Smooth muscle cell (in vitro differentiated cells): ENCODE data around the gene JAK1. TPM values are rescaled to one million over a fixed set of nuclear protein-coding genes. Genes with fewer than 3 reads are reported as not detected.
A peak's percentile ranks its signal among the peaks of the same experiment; 100 is the strongest.

Source experiments
- DNase-seq: peaks from one replicate; lab custom pipeline; 2025; ENCODE audit not compliant: unreplicated experiment; lab: John Stamatoyannopoulos, UW
- H2AFZ ChIP-seq: fragments of 200-600 bp; sonication (generic); 2 replicates; pipeline ENCODE4 v1.6.0; 2016; ENCODE audit warnings: antibody characterized with exemption, low read depth, mild to moderate bottlenecking
- H3F3A ChIP-seq: fragments of 200-600 bp; sonication (generic); 2 replicates; pipeline ENCODE4 v1.6.0; 2017; ENCODE audit warnings: antibody characterized with exemption, low read depth
- H3K27ac ChIP-seq: fragments of 200-600 bp; sonication (generic); 2 replicates; pipeline ENCODE4 v1.5.1; 2016; ENCODE audit warnings: low read depth, mild to moderate bottlenecking
- H3K27me3 ChIP-seq: fragments of 200-600 bp; sonication (generic); 2 replicates; pipeline ENCODE4 v1.6.1; 2016; ENCODE audit warnings: low read depth, mild to moderate bottlenecking
- H3K36me3 ChIP-seq: fragments of 200-600 bp; sonication (generic); 2 replicates; pipeline ENCODE4 v1.5.1; 2016; ENCODE audit warnings: low read depth
- H3K4me1 ChIP-seq: fragments of 200-600 bp; sonication (generic); 2 replicates; pipeline ENCODE4 v1.5.1; 2016; ENCODE audit warnings: low read depth
- H3K4me2 ChIP-seq: fragments of 200-600 bp; sonication (generic); 2 replicates; pipeline ENCODE4 v1.6.0; 2016; ENCODE audit warnings: mild to moderate bottlenecking
- H3K4me3 ChIP-seq: fragments of 200-600 bp; sonication (generic); 2 replicates; pipeline ENCODE4 v1.5.1; 2016; ENCODE audit warnings: mild to moderate bottlenecking
- H3K79me2 ChIP-seq: fragments of 200-600 bp; sonication (generic); 2 replicates; pipeline ENCODE4 v1.6.0; 2016; ENCODE audit warnings: low read depth, mild to moderate bottlenecking
- H3K9ac ChIP-seq: fragments of 200-600 bp; sonication (generic); 2 replicates; pipeline ENCODE4 v1.6.0; 2016; ENCODE audit warnings: low read depth
- H3K9me3 ChIP-seq: fragments of 200-600 bp; sonication (generic); replicated peaks from 2 replicates; pipeline ENCODE4 v1.5.1; 2016; ENCODE audit warnings: low read depth
- H4K20me1 ChIP-seq: fragments of 200-600 bp; sonication (generic); 2 replicates; pipeline ENCODE4 v1.6.0; 2016; ENCODE audit warnings: low read depth
- CTCF ChIP-seq: fragments of 200-600 bp; sonication (generic); IDR thresholded peaks from 2 replicates; pipeline ENCODE4 v1.5.1; 2017; ENCODE audit warnings: borderline replicate concordance, mild to moderate bottlenecking, antibody characterized with exemption; ENCODE audit not compliant: insufficient read depth, poor library complexity, severe bottlenecking
- WGBS: methylation state at CpG from one replicate; pipeline ENCODE4 v1.1.7; 2016; ENCODE audit warnings: low lambda C conversion rate; 5-methylcytosine and 5-hydroxymethylcytosine counted together
- polyA plus RNA-seq: library from polyadenylated mRNA; unstranded; fragments of >200 nt; fragmentation: Nextera tagmentation; extraction: Ambion mirVana; gene quantifications from 2 replicates; pipeline ENCODE4 v1.2.1, GENCODE V29; 2016
- total RNA-seq: library from RNA; depleted of rRNA; stranded (reverse); fragments of >200 nt; gene quantifications from 2 replicates; pipeline ENCODE4 v1.2.3, GENCODE V29; 2014

Gene JAK1
- total and polyA plus RNA-seq, 2 experiments from 2014 or later: 44.9 to 110 TPM

- H3K79me2 ChIP-seq: peaks cover 88% of the 10 kb centered on the region
- H2AFZ ChIP-seq: no peak overlapping the region
- no peak overlapping the region for H3K4me3 ChIP-seq
- H3K9ac ChIP-seq: no peak overlapping the region
- no peaks in the 10 kb centered on the region for H3K9me3 ChIP-seq
- H3K4me2 ChIP-seq: no peak overlapping the region
- H3F3A ChIP-seq: no peaks in the 10 kb centered on the region
- WGBS: 90% methylated on average over 6 of the region's 6 CpGs
- peak overlapping the region; percentile 46 for H3K27ac ChIP-seq
- peaks cover 88% of the 10 kb centered on the region for H4K20me1 ChIP-seq
- no peak for TF ChIP-seq CTCF
- peaks cover 5% of the 10 kb centered on the region for H3K4me1 ChIP-seq
- H3K27me3 ChIP-seq: no peaks in the 10 kb centered on the region
- H3K36me3 ChIP-seq: no peaks in the 10 kb centered on the region
- DNase-seq: no peak
Observed at GRCh38 chr1:64950284-64950809, 16.0 kb downstream of the JAK1 start.

DNA sequence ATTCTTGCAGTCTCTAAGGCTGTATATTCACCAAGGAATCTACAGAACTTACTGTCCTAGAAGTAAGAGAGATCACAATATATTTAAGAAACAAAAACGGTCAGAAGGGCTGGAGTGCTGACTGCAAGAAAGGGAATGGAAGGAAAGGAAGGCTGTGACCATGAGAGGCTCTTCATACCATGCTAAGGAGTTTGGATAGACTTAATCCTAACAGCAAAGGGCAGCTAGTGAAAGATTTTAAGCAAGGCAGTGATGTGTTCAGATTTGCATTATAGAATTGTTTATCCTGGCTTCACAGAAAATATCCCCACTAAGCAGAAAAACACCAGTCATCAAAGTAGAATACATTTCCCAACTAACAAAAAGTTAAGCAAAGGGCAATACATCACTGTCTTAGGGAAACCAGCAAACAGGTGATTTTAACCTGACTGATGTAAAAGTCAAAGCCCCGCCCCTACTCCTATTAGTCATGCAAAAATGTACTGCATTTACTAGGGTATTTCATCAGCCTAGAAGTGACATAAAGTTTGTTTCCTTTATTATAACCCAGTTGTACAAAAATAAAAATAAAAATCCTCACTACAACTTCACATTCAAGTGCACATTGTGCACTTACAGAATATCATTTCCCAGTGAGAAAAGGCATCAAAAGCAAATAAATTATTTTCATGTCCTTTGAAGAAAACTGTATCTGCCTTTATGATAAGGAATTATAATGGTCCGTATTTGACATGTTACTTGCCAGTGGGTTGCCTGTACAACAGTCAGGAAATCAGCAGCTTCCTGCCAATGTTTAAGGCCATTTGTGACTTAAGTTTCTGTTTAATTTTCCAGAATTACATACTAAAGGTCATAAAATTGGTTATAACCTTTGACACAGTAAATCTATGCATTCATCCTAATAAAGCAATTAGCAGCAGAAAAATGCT is 17.2 kb downstream of the JAK1 start:
- no peak for DNase-seq
- 82% methylated on average over 3 of the region's 3 CpGs for WGBS
- H3K9me3 ChIP-seq: no peaks in the 10 kb centered on the region
- H3K27me3 ChIP-seq: no peaks in the 10 kb centered on the region
- peak overlapping the region; percentile 73 for H3K27ac ChIP-seq
- no peak overlapping the region for H3K4me3 ChIP-seq
- H3K79me2 ChIP-seq: peaks cover 88% of the 10 kb centered on the region
- peak overlapping the region; percentile 52 for H3K9ac ChIP-seq
- H2AFZ ChIP-seq: no peak overlapping the region
- no peaks in the 10 kb centered on the region for H3F3A ChIP-seq
- no peaks in the 10 kb centered on the region for H3K36me3 ChIP-seq
- H4K20me1 ChIP-seq: peaks cover 86% of the 10 kb centered on the region
- no peak overlapping the region for H3K4me2 ChIP-seq
- TF ChIP-seq CTCF: no peak
- H3K4me1 ChIP-seq: peaks cover 5% of the 10 kb centered on the region

DNA sequence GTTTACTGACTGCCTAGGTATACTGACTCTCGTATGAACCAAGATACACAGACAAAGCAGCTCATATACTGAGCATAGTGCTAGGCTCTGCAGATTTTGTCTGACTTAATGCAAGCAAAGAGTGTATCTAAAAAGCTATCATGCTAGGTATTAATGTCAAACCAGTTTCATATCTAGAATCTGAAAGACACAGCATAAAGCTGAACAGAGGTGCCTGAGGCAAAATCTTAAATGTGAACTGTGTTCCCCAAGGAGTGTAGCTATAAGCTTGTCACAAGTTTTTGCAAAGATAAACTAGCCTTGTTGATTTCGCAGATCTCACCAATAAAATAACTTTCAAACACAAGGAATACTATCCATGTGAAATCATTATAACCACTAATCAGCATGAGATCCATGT is 18.1 kb downstream of the JAK1 start:
- 88% methylated on average over 2 of the region's 2 CpGs for WGBS
- Histone ChIP-seq H3K27ac (peak overlapping the region; percentile 73), H3K4me2 (no peak overlapping the region), H4K20me1 (peaks cover 84% of the 10 kb centered on the region), H2AFZ (no peak overlapping the region), H3K27me3 (no peaks in the 10 kb centered on the region), H3K4me1 (peaks cover 5% of the 10 kb centered on the region), H3K9ac (no peak overlapping the region), H3K4me3 (no peak overlapping the region), H3F3A (no peaks in the 10 kb centered on the region), H3K9me3 (no peaks in the 10 kb centered on the region), H3K79me2 (peaks cover 88% of the 10 kb centered on the region), H3K36me3 (no peaks in the 10 kb centered on the region)
- no peak for TF ChIP-seq CTCF
- no peak for DNase-seq

DNA sequence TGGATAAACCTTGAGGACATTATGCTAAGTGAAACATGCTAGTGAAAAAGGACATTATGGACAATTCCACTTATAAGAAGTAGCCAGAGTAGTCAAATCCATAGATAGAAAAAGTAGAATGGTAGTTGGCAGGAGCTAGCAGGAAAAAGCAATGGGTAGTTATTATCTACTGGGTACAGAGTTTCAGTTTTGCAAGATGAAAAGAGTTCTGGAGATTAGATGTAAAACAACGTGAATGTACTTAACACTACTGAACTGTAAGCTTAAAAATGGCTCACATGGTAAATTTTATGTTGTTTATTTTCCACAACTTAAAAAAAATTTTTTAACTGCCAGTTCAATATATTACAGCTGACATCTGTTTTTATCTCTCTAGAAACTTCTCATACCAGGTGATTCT is 19.4 kb downstream of the JAK1 start:
- Histone ChIP-seq H3K79me2 (peaks cover 88% of the 10 kb centered on the region), H3K4me2 (no peak overlapping the region), H3K27ac (no peak overlapping the region), H3K9ac (no peak overlapping the region), H3K9me3 (no peaks in the 10 kb centered on the region), H3K36me3 (no peaks in the 10 kb centered on the region), H3F3A (no peaks in the 10 kb centered on the region), H4K20me1 (peaks cover 84% of the 10 kb centered on the region), H3K4me1 (peaks cover 5% of the 10 kb centered on the region), H3K4me3 (no peak overlapping the region), H2AFZ (no peak overlapping the region), H3K27me3 (no peaks in the 10 kb centered on the region)
- TF ChIP-seq CTCF: no peak
- 0% methylated on average over 1 of the region's 1 CpG for WGBS
- DNase-seq: no peak
